HCT116 (cell line): ENCODE results near the gene UBE3D. TPM values are rescaled to one million over a fixed set of nuclear protein-coding genes. Genes with fewer than 3 reads are reported as not detected.

ENCODE experiments used
- ATAC-seq: fragments of 200-7000 bp; cut with Tn5 transposase; 2 replicates; pipeline ENCODE4 v1.9.1; 2020; ENCODE audit warnings: mild to moderate bottlenecking, moderate library complexity
- BruUV-seq: library from RNA; stranded (reverse); fragments of 400-500 nt; replicated peaks from 2 replicates; lab custom pipeline; 2021; lab: Mats Ljungman, UMichigan
- CTCF ChIA-PET: fragments of 300-600 bp; sonication (Branson Sonifier 250); formaldehyde crosslinking; loops from one replicate; lab custom pipeline; 2021; ENCODE audit warnings: antibody characterized with exemption; lab: Charles Lee
- POLR2A ChIA-PET: fragments of 300-600, 350-600 bp; sonication (Branson Sonifier 250); formaldehyde crosslinking; loops from one replicate; lab custom pipeline; 2021; ENCODE audit warnings: antibody characterized with exemption; lab: Charles Lee
- RAD21 ChIA-PET, 2 experiments: fragments of 300-600 bp; sonication (Branson Sonifier 250); formaldehyde crosslinking; loops; one replicate each; lab custom pipeline; 2023; ENCODE audit warnings: low total read pairs in 2 of 2; ENCODE audit not compliant: uncharacterized antibody in 2 of 2, unreplicated experiment in 2 of 2, low non-redundant PET in 1 of 2; lab: Charles Lee
- DNase-seq: peaks from one replicate; pipeline ENCODE4 v3.0.0-alpha.2; 2010; ENCODE audit warnings: low read depth, low spot score
- H2AFZ ChIP-seq: fragments of 200-600 bp; shearing (Covaris generic), sonication (generic); 2 replicates; pipeline ENCODE4 v1.6.1; 2017; ENCODE audit warnings: low read depth, mixed run types, mixed read lengths, antibody characterized with exemption, low read length; ENCODE audit not compliant: poor library complexity, severe bottlenecking
- H3K27ac ChIP-seq: 2 replicates; pipeline ENCODE4 v1.5.1; 2012; ENCODE audit warnings: low read depth, low read length
- H3K27me3 ChIP-seq: fragments of 200-600 bp; sonication (generic); 2 replicates; pipeline ENCODE4 v1.6.1; 2016; ENCODE audit warnings: mixed run types, low read length, mixed read lengths; ENCODE audit not compliant: insufficient read depth
- H3K36me3 ChIP-seq, 2 experiments: fragments of 200-500 bp in 1 of 2; fragments of 200-600 bp in 1 of 2; sonication (Bioruptor generic) in 1 of 2; sonication (generic) in 1 of 2; 2 replicates each; pipeline versions ENCODE4 v1.5.1 to v1.6.1; 2014 to 2016; ENCODE audit warnings: low read length in 2 of 2, inconsistent platforms in 1 of 2, mixed read lengths in 1 of 2, mixed run types in 1 of 2; ENCODE audit not compliant: insufficient read depth in 2 of 2, control insufficient read depth in 1 of 2
- H3K4me1 ChIP-seq, 2 experiments: fragments of 200-600 bp in 1 of 2; sonication (generic) in 1 of 2; 2 replicates each; pipeline versions ENCODE4 v1.5.1 to v1.6.1; 2012 to 2017; ENCODE audit warnings: low read length in 2 of 2, inconsistent platforms in 1 of 2, mild to moderate bottlenecking in 1 of 2, mixed read lengths in 1 of 2, mixed run types in 1 of 2, moderate library complexity in 1 of 2; ENCODE audit not compliant: insufficient read depth in 2 of 2, control insufficient read depth in 1 of 2
- H3K4me2 ChIP-seq: fragments of 200-600 bp; sonication (generic); 2 replicates; pipeline ENCODE4 v1.6.1; 2017; ENCODE audit warnings: mixed run types, low read length, mixed read lengths
- H3K4me3 ChIP-seq, 2 experiments: fragments of 200-600 bp in 1 of 2; sonication (generic) in 1 of 2; replicated peaks in 1 of 2; 2 replicates each; pipeline ENCODE4 v1.5.1; 2011 to 2016; ENCODE audit warnings: low read length in 2 of 2, control low read depth in 1 of 2, low read depth in 1 of 2, mild to moderate bottlenecking in 1 of 2, mixed read lengths in 1 of 2, mixed run types in 1 of 2
- H3K79me2 ChIP-seq: fragments of 200-600 bp; sonication (generic); 2 replicates; pipeline ENCODE4 v1.6.1; 2017; ENCODE audit warnings: mild to moderate bottlenecking, mixed run types, low read length, moderate library complexity, mixed read lengths; ENCODE audit not compliant: insufficient read depth
- H3K9ac ChIP-seq: fragments of 200-600 bp; sonication (generic); 2 replicates; pipeline ENCODE4 v1.6.1; 2016; ENCODE audit warnings: low read length, mixed read lengths
- H3K9me2 ChIP-seq: fragments of 200-600 bp; sonication (generic), shearing (Covaris generic); 2 replicates; pipeline ENCODE4 v1.6.1; 2017; ENCODE audit warnings: mixed run types, mild to moderate bottlenecking, moderate library complexity; ENCODE audit not compliant: insufficient read depth
- H3K9me3 ChIP-seq, 2 experiments: fragments of 200-500 bp in 1 of 2; fragments of 200-600 bp in 1 of 2; sonication (Bioruptor generic) in 1 of 2; sonication (generic) in 1 of 2; 2 replicates each; pipeline ENCODE4 v1.6.1; 2014 to 2017; ENCODE audit warnings: low read length in 2 of 2, mixed read lengths in 2 of 2, inconsistent platforms in 1 of 2, low read depth in 1 of 2, mild to moderate bottlenecking in 1 of 2, mixed run types in 1 of 2, moderate library complexity in 1 of 2; ENCODE audit not compliant: control insufficient read depth in 1 of 2, insufficient read depth in 1 of 2
- H4K20me1 ChIP-seq: fragments of 200-600 bp; sonication (generic), shearing (Covaris generic); 2 replicates; pipeline ENCODE4 v1.6.1; 2017; ENCODE audit warnings: mixed run types, mild to moderate bottlenecking, moderate library complexity; ENCODE audit not compliant: insufficient read depth
- ATF3 ChIP-seq: IDR thresholded peaks from 2 replicates; pipeline ENCODE4 v1.6.1; 2012
- CBX3 ChIP-seq: IDR thresholded peaks from 2 replicates; pipeline ENCODE4 v1.6.1; 2012; ENCODE audit warnings: low read depth
- CEBPB ChIP-seq: IDR thresholded peaks from 2 replicates; pipeline ENCODE4 v1.6.1; 2012; ENCODE audit warnings: low read depth
- EZH2 ChIP-seq: fragments of 200-600 bp; sonication (generic); IDR thresholded peaks from 2 replicates; pipeline ENCODE4 v1.6.1; 2017; ENCODE audit warnings: antibody characterized with exemption, mixed run types
- JUND ChIP-seq: IDR thresholded peaks from 2 replicates; pipeline ENCODE4 v1.6.1; 2012
- POLR2A ChIP-seq: IDR thresholded peaks from 2 replicates; pipeline ENCODE4 v1.7.0; 2011; ENCODE audit warnings: borderline replicate concordance; ENCODE audit not compliant: insufficient read depth, insufficient read length; ENCODE audit errors: extremely low read depth
- TCF7L2 ChIP-seq: IDR thresholded peaks from 2 replicates; pipeline ENCODE4 v1.7.0; 2011; ENCODE audit warnings: borderline replicate concordance, inconsistent platforms; ENCODE audit not compliant: insufficient read depth, insufficient read length; ENCODE audit errors: extremely low read depth
- intact Hi-C: fragments of 100-400 bp; cut with micrococcal nuclease; formaldehyde crosslinking; loops from 2 replicates; pipeline ENCODE4 v1.10.0; 2022
- total RNA-seq: library from RNA; stranded (reverse); gene quantifications from one replicate; pipeline ENCODE4 v1.2.1, GENCODE V29; 2021; ENCODE audit not compliant: unreplicated experiment
- TF ChIP-seq, protein P1 (sequence below), 3 experiments: fragments of 200-600 bp in 1 of 3; sonication (generic) in 1 of 3; IDR thresholded peaks in 2 of 3; conservative IDR thresholded peaks in 1 of 3; 2 replicates each; pipeline ENCODE4 v1.5.1; 2012 to 2017; ENCODE audit warnings: low read depth in 2 of 3, low read length in 2 of 3, antibody characterized with exemption in 1 of 3, borderline replicate concordance in 1 of 3, control low read depth in 1 of 3, mild to moderate bottlenecking in 1 of 3, mixed read lengths in 1 of 3, mixed run types in 1 of 3, moderate library complexity in 1 of 3; ENCODE audit not compliant: insufficient read depth in 1 of 3

UBE3D gene
- total RNA-seq, 1 experiment from 2014 or later = 9.0 TPM

GRCh38 chr6:83069633-83070032 lies 4.0 kb upstream of the UBE3D start:
- no TSS peak for BruUV-seq
- ChIA-PET CTCF (interaction anchor here (1.2 kb wide), 1 partner anchor 145 kb away, joined by 4 read pairs; no protein-coding TSS in a partner anchor), POLR2A (no interaction called here), RAD21 (no interaction called here)
- Histone ChIP-seq H3K4me1 (peaks cover 2 to 19% of the 10 kb centered on the region in 2 experiments; a peak in 3 of 4 replicates), H3K4me3 (no peak overlapping the region), H3K79me2 (peaks cover 14% of the 10 kb centered on the region), H3K9ac (no peak overlapping the region), H3K27ac (no peak overlapping the region), H3K36me3 (no peaks in the 10 kb centered on the region), H3K4me2 (no peak overlapping the region), H3K9me3 (no peaks in the 10 kb centered on the region), H4K20me1 (no peaks in the 10 kb centered on the region), H3K27me3 (no peaks in the 10 kb centered on the region), H3K9me2 (no peaks in the 10 kb centered on the region), H2AFZ (no peak overlapping the region)
- TF ChIP-seq CBX3 (no peak), TCF7L2 (no peak), POLR2A (no peak), ATF3 (no peak), CEBPB (no peak), EZH2 (no peak), JUND (no peak)
- TF ChIP-seq, protein P1, sequence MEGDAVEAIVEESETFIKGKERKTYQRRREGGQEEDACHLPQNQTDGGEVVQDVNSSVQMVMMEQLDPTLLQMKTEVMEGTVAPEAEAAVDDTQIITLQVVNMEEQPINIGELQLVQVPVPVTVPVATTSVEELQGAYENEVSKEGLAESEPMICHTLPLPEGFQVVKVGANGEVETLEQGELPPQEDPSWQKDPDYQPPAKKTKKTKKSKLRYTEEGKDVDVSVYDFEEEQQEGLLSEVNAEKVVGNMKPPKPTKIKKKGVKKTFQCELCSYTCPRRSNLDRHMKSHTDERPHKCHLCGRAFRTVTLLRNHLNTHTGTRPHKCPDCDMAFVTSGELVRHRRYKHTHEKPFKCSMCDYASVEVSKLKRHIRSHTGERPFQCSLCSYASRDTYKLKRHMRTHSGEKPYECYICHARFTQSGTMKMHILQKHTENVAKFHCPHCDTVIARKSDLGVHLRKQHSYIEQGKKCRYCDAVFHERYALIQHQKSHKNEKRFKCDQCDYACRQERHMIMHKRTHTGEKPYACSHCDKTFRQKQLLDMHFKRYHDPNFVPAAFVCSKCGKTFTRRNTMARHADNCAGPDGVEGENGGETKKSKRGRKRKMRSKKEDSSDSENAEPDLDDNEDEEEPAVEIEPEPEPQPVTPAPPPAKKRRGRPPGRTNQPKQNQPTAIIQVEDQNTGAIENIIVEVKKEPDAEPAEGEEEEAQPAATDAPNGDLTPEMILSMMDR (IDR thresholded peaks at IDR 0.05 in 2 of 3, conservative IDR thresholded peaks at IDR 0.05 in 1 of 3; ENCODE audit: borderline replicate concordance in 1 of 3, insufficient read depth in 1 of 3, low read depth in 2 of 3, low read length in 2 of 3) = no peak
- intact Hi-C loops = loop anchor here (10.0 kb wide), 1 partner anchor 355 kb away; no protein-coding TSS in a partner anchor
- no peak for ATAC-seq
- no peak for DNase-seq
